ENCODE data around the gene NABP2.

GRCh38 chr12:56190695-56191155, 33.4 kb upstream of the NABP2 start:
- TF ChIP-seq CTCF (IDR thresholded peaks at IDR 0.05 in 4 of 5, conservative IDR thresholded peaks at IDR 0.05 in 1 of 5) = no peak
- TF ChIP-seq POLR2A (IDR thresholded peaks at IDR 0.05) = no peak

Measured in gastrocnemius medialis (tissue), 4 donors.